Measurements from ENCODE around the gene CMC2. TPM values are rescaled to one million over a fixed set of nuclear protein-coding genes. Genes with fewer than 3 reads are reported as not detected.

CMC2 gene
- total and polyA plus RNA-seq, 2 of the 13 experiments (the other 11 are each of a cell fraction or from before 2014, with no cell fraction given): 116 to 129 TPM

DNA sequence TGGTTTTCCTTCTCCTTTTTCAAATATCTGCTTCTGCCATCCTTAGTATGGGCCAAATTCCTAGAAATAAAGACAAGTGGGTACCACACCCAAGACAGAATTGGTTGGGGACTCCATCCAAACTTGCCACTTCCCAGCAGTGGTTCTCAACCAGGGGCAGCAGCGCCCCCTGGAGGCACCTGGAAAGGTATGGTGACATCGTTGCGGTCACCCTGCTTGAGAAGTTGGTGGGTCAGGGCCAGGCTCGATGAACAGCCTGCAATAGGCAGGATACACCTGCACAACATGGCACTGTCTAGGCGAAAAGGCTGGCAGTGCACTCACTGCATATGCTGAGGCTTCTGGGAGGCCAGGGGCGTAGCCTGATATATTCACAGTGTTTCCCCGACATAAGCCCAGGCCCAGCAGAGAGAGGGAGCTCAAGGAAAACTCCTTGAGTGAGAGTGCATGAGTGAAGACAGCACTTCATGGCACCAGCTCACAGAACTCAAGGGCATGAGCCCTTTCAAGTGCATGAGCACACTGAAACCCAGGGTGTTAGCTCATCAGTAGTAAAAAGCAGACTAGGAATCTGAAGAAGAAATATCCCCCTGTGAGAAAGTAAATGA, 57.7 kb downstream of the CMC2 start (continued):
- TF ChIP-seq ZNF567 (CRISPR knock-in tag; IDR thresholded peaks at IDR 0.05; ENCODE audit: borderline replicate concordance) (no peak), ZNF264 (CRISPR knock-in tag; IDR thresholded peaks at IDR 0.05) (no peak), TBL1XR1 (IDR thresholded peaks at IDR 0.05; ENCODE audit: borderline replicate concordance, low read length, partially characterized antibody) (no peak), RCOR2 (CRISPR knock-in tag; IDR thresholded peaks at IDR 0.05) (no peak), ZNF547 (CRISPR knock-in tag; IDR thresholded peaks at IDR 0.05) (0 out of 2 replicates have a peak, but pooled peaks have one; percentile 18), ZFYVE20 (CRISPR knock-in tag; IDR thresholded peaks at IDR 0.05; ENCODE audit: borderline replicate concordance, low read depth) (no peak), POLR2G (IDR thresholded peaks at IDR 0.05; ENCODE audit: low read depth, low read length) (no peak), ZSCAN21 (CRISPR knock-in tag; IDR thresholded peaks at IDR 0.05; ENCODE audit: borderline replicate concordance) (no peak)
- TF ChIP-seq, protein P1, sequence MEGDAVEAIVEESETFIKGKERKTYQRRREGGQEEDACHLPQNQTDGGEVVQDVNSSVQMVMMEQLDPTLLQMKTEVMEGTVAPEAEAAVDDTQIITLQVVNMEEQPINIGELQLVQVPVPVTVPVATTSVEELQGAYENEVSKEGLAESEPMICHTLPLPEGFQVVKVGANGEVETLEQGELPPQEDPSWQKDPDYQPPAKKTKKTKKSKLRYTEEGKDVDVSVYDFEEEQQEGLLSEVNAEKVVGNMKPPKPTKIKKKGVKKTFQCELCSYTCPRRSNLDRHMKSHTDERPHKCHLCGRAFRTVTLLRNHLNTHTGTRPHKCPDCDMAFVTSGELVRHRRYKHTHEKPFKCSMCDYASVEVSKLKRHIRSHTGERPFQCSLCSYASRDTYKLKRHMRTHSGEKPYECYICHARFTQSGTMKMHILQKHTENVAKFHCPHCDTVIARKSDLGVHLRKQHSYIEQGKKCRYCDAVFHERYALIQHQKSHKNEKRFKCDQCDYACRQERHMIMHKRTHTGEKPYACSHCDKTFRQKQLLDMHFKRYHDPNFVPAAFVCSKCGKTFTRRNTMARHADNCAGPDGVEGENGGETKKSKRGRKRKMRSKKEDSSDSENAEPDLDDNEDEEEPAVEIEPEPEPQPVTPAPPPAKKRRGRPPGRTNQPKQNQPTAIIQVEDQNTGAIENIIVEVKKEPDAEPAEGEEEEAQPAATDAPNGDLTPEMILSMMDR (CRISPR knock-in tag; IDR thresholded peaks at IDR 0.05): peak; percentile 94

DNA sequence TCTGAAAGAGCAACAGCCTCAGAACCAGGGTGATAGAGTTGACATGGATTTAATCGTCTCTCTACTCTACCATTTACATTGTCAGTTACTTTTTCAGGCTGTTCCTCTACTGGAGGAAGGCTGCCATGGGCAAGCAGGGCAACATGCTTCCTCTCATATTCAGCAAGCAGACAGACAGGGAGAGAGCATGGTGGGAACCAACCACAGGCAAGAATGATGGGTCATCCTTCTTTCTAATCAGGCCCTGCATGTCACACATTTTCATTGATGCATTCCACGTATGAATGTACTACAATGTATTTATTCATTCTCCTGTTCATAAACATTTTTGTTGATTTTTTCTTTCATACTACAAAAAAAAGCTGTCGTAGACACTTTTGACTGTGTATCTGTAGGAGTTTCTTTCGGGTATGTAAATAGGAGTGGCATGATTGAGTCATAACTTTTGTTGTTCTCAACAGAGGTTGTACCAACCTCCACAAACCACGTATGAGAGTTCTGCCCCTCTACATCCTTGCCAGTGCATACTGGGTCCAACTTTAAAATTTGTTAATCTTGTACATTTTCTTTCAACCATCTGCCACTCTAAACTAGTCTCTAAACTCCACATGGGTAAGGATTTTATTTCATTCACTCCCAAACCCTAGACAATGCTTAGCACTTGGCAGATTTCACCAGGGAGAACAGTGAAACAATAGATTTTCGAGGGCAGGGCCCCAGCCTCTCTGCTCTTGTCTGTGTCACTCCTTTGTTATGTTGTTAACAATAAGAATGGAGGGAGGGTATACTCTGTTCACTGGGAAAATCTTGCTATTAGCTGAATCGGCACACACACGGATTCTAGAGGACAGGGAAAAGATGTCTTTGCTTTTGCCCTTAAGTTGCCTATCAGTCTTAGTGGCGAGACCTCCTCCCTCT, 58.7 kb downstream of the CMC2 start:
- no peaks in the 10 kb centered on the region for H3K79me2 ChIP-seq (ENCODE audit: insufficient read depth, low read length)
- no peak overlapping the region for H3K4me2 ChIP-seq (ENCODE audit: low read depth, low read length)
- POLR2A ChIA-PET: no interaction called here
- no peaks in the 10 kb centered on the region for H3K9me3 ChIP-seq (ENCODE audit: low read length)
- TF ChIP-seq ZNF615 (CRISPR knock-in tag; IDR thresholded peaks at IDR 0.05; ENCODE audit: borderline replicate concordance) (no peak), ZNF501 (CRISPR knock-in tag; IDR thresholded peaks at IDR 0.05) (no peak)
- DNase-seq (ENCODE audit: low spot score) (no peak), ATAC-seq (no peak), FAIRE-seq (peak; percentile 12)
- no peak overlapping the region for H3K27ac ChIP-seq (ENCODE audit: extremely low read length, insufficient read depth, low read length)
- H4K20me1 ChIP-seq (ENCODE audit: insufficient read depth, low read length): no peaks in the 10 kb centered on the region
- CTCF ChIA-PET (ENCODE audit: low intra/inter-chr PET ratio, low total read pairs): interaction anchor here (1.2 to 1.7 kb wide), 3 partner anchors 22 to 123 kb away, joined by 3 to 9 read pairs (median 5); no protein-coding TSS in a partner anchor
- WGBS (ENCODE audit: low lambda C conversion rate): 20% methylated on average over 9 of the region's 9 CpGs
- H2AFZ ChIP-seq (ENCODE audit: low read length): no peak overlapping the region
- H3K4me1 ChIP-seq (ENCODE audit: insufficient read depth, low read length): no peaks in the 10 kb centered on the region
- H3K36me3 ChIP-seq (replicated peaks in 1 of 2; ENCODE audit: control insufficient read depth in 1 of 2, insufficient read depth in 2 of 2, low read length in 2 of 2): no peaks in the 10 kb centered on the region
- no peak overlapping the region for H3K9ac ChIP-seq (ENCODE audit: insufficient read depth, low read depth, low read length)
- in situ Hi-C loops (cut with HindIII; ENCODE audit: extremely low pct_ligation_motif_present, low pct_unique_long_range_greater_than_20kb) (no loop called here), intact Hi-C loops (cut with micrococcal nuclease; ENCODE audit: unreplicated experiment) (no loop called here)
- 0 out of 5 replicates have a peak, but pooled peaks cover 0 to 7% of the 10 kb centered on the region in 2 experiments for H3K27me3 ChIP-seq (ENCODE audit: control insufficient read depth in 1 of 2, insufficient read depth in 2 of 2, low read length in 2 of 2)
- no peak overlapping the region for H3K4me3 ChIP-seq (replicated peaks in 1 of 3; ENCODE audit: insufficient read depth in 1 of 3, low read depth in 2 of 3, low read length in 3 of 3)
- no TSS peak for BruUV-seq (replicated peaks)
